HK-2 (cell line): ENCODE data around the gene TYMS.

Experiments
- DNase-seq: peaks from one replicate; pipeline ENCODE4 v3.0.0-alpha.2; 2018; ENCODE audit not compliant: unreplicated experiment

TYMS gene

GRCh38 chr18:711310-711656 lies 53.8 kb downstream of the TYMS start:
- no peak for DNase-seq

DNA sequence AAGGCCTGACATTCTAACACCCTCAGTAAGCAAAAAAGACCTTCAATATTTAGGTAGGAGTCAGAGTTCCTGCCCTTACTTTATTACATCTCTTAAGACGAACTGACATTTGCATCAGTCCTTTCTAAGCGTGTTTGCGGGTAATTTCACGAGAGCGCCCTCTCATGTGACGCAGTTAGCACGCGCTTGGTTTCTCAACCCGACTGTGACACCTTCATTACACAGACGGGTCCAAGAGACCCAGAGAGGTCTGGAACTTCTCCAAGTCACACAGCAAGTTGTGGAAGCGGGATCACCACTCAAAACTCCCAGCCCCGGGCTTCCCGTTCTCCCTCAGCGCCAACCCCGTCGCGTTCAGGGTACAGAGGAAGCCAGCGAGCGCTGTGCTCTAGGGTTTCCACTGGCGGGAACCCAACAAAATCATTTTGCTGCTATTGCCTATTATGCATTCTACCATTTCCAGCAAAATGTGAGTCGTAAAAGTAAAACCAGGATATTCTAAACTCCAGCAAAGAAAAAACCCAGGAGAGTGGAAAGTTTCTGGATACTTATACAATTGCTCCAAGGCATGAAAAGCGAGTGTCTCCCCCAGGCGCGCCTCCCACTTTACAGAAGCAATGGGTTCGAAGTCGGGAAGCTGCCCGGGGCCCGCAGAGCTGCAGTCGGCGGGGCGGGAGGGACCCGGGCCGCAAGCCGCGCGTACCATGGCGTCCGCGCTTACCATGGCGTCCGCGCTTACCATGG lies 54.4 kb downstream of the TYMS start:
- peak; percentile 51 for DNase-seq

DNA sequence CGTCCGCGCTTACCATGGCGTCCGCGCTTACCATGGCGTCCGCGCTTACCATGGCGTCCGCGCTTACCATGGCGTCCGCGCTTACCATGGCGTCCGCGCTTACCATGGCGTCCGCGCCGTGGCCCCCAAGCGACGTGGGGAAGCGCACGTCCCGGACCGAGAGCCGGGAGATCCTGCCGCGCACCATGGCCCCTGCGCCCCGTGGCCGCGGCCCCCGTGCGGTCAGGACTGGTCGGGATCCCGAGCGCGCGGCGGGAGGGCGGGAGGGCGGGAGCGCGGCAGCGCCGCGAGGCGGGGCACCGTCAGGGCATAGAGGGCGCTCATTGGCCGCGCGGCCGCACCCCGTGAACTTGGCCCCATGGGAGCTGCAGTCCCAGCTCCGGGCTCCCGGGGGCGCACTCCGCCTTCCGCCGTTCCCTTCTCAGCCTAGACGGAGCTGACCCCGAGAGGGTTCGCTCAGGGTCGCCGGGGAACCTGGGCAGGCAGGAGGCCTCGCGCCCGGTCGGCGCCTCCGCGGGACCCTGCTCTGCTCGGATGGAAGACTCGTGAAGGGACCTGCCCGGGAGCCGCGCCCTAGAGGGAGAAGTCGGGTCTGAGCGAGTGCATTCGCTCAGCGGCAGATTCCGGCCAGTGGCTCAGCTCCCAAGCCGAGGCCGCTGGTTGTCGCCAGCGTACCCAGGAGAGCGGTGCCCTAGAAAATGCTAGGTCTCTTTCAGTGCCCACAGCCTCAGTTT lies 55.1 kb downstream of the TYMS start, which contains the start of gene ENOSF1:
TSS of gene ENOSF1 (minus strand) at position 230 of the 734 bp plus-strand sequence. CDS start at position 187, 43 bp downstream.
- DNase-seq, result peak; percentile 57

DNA sequence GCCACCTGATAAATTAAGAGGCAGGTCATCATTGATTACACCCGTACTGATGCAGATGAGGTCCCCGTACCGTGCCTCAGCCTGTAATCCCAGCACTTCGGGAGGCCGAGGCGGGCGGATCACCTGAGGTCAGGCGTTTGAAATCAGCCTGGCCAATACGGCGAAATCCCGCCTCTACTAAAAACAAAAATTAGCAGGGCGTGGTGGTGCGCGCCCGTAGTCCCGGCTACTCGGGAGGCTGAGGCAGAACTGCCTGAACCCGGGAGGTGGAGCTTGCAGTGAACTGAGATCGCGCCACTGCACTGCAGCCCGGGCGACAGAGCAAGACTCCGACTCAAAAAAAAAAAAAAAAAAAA lies 55.7 kb downstream of the TYMS start:
- DNase-seq, result no peak

- DNase-seq, result no peak
These were observed 58.2 kb downstream of the TYMS start for GRCh38 chr18:715626-716025.

DNA sequence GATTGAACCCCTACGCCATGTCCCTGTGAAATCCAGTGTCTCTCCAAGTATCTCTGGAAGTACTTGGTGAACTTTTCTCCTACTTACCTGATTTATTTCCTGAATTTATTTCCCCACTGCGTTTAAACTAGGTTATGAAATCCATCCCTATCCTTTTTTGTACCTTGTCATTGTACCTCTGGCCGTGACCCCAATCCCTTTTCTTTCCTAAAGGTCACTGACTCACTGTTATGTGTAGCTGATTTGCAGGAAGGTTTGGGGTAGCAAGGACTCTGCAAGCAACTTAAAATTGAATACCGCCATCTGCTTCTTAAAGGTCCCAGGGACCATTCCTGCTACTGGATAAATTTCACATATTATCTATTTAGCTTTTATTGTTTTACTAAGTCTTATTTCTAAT lies 59.5 kb downstream of the TYMS start:
- no peak for DNase-seq
